Esophagus (tissue), 2 donors: ENCODE results near the gene DSCAM. TPM values are rescaled to one million over a fixed set of nuclear protein-coding genes. Genes with fewer than 3 reads are reported as not detected.

Experiments
- H3K27ac ChIP-seq, 2 donors: one replicate each; pipeline ENCODE4 v1.5.1; 2013; ENCODE audit warnings: low read depth in 2 of 2, mild to moderate bottlenecking in 2 of 2, inconsistent platforms in 1 of 2, low read length in 1 of 2, moderate library complexity in 1 of 2
- H3K27me3 ChIP-seq, 2 donors: one replicate each; pipeline ENCODE4 v1.6.1; 2013; ENCODE audit warnings: low read length in 2 of 2, control low read depth in 1 of 2, mild to moderate bottlenecking in 1 of 2; ENCODE audit not compliant: insufficient read depth in 2 of 2, control insufficient read depth in 1 of 2
- H3K36me3 ChIP-seq, 2 donors: one replicate each; pipeline ENCODE4 v1.6.1; 2013; ENCODE audit warnings: low read length in 1 of 2; ENCODE audit not compliant: control insufficient read depth in 2 of 2, insufficient read depth in 2 of 2
- H3K4me1 ChIP-seq, 2 donors: one replicate each; pipeline ENCODE4 v1.6.1; 2013; ENCODE audit warnings: low read length in 1 of 2; ENCODE audit not compliant: control insufficient read depth in 2 of 2, insufficient read depth in 2 of 2
- H3K4me3 ChIP-seq, 2 donors: one replicate each; pipeline ENCODE4 v1.5.1; 2013; ENCODE audit warnings: low read length in 2 of 2, mild to moderate bottlenecking in 2 of 2, low read depth in 1 of 2, moderate library complexity in 1 of 2
- H3K9me3 ChIP-seq, 2 donors: one replicate each; pipeline ENCODE4 v1.6.1; 2013; ENCODE audit warnings: mild to moderate bottlenecking in 2 of 2, low read depth in 1 of 2, low read length in 1 of 2, moderate library complexity in 1 of 2; ENCODE audit not compliant: control insufficient read depth in 2 of 2, insufficient read depth in 1 of 2
- WGBS, 2 donors: extraction: QIAGEN DNeasy Blood & Tissue Kit; methylation state at CpG; one replicate each; pipeline ENCODE4 v1.1.7; 2013; 5-methylcytosine and 5-hydroxymethylcytosine counted together
- polyA plus RNA-seq, 2 donors: library from polyadenylated mRNA; stranded (reverse); fragments of 200-250 nt; gene quantifications; one replicate each; pipeline ENCODE4 v1.2.3, GENCODE V29; 2013
- donor health status: healthy with polysubstance abuse.
- donor health status: Bipolar disorder and iron deficiency.

DSCAM gene
- polyA plus RNA-seq, 2 donors: under 0.01 TPM; not detected in 1

DNA sequence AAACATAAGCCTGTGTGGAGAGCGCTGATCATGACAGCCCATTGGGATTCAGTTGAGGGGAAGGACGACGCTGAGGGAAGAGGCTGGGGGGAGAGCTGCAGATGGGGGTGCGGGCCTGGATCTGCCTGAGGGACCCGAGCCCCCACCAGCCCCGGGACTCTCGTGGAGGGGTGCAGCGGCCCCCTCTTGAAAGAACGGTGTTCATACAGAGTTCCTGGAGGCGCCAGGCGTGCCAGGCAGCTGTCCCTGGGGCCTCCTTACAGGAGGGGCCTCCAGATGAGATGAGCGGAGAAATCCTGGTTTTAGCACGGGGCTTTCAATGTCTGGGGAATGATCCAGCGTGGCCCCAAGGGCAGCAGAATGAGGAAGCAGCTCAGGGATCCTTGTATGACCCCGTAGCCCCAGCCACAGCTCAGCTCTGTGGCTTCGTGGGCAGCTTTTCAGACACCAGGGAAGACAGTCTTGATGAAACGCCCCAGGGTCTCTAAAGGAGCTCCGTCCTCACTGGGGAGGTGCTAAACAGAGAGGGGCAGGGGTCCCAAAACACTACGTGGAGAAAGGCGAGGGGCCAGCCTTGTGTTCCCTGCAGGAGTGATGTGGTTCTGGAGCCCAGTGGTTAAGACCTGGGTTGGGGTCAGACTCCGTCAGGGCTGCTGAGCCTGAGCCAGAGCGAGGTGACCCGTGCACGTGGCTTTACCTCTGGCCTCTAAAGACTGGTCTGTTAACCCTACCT, 7.2 kb upstream of the DSCAM start:
- 65 to 67% methylated on average over 24 of the region's 24 CpGs for WGBS, 2 donors
- H3K9me3 ChIP-seq: no peaks in the 10 kb centered on the region
- H3K27ac ChIP-seq: no peak overlapping the region
- no peaks in the 10 kb centered on the region for H3K4me1 ChIP-seq
- no peaks in the 10 kb centered on the region for H3K36me3 ChIP-seq
- H3K27me3 ChIP-seq: peaks cover 0 to 3% of the 10 kb centered on the region in 2 donors
- no peak overlapping the region for H3K4me3 ChIP-seq

DNA sequence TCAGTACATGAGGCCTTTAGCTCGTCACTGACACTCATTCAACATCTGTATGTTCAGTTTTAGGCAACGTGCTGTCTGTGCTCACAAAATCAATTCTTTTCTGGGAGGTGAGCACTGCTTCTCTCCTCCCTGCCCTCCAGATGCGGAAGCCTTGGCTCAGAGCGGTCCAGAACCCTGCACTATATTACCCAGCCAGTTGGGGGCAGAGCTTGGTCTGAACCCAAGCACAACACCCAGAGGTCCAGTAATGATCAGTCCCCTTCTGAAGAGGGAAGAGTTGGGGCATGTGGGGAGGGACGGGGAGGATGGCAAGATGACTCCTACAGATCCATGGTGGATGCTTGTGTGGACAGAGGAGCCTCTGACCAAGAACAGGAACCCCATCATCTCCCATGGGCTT, 5.6 kb upstream of the DSCAM start:
- H3K27ac ChIP-seq: no peak overlapping the region
- H3K36me3 ChIP-seq: no peaks in the 10 kb centered on the region
- no peaks in the 10 kb centered on the region for H3K4me1 ChIP-seq
- WGBS, 2 donors: 76 to 77% methylated on average over 5 of the region's 5 CpGs
- H3K27me3 ChIP-seq: peaks cover 0 to 7% of the 10 kb centered on the region in 2 donors
- no peaks in the 10 kb centered on the region for H3K9me3 ChIP-seq
- no peak overlapping the region for H3K4me3 ChIP-seq

DNA sequence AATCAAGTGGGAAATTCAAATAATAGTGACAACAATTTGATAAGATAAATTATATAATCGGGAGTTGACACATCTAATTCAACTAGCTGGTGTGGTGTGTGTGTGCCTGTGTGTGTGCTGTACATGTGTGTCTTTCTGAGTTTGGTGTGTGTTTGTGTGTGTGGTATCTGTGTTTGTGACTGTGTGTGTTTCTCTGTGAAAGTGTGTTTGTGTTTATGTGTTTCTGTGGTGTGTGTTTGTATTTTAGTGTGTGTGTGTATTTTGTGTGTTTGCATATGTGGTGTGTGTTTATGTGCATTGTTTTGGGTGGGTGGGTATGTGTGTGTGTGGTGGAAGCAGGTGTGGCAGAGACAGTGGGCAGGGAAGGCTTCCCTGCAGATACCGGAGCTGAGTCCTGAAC, 4.8 kb upstream of the DSCAM start:
- no peaks in the 10 kb centered on the region for H3K9me3 ChIP-seq
- WGBS, 2 donors: 69 to 80% methylated on average over 2 of the region's 2 CpGs
- H3K4me3 ChIP-seq: no peak overlapping the region
- H3K36me3 ChIP-seq: no peaks in the 10 kb centered on the region
- peaks cover 3 to 7% of the 10 kb centered on the region in 2 donors for H3K27me3 ChIP-seq
- peaks cover under 1 to 3% of the 10 kb centered on the region in 2 donors for H3K4me1 ChIP-seq
- no peak overlapping the region for H3K27ac ChIP-seq

DNA sequence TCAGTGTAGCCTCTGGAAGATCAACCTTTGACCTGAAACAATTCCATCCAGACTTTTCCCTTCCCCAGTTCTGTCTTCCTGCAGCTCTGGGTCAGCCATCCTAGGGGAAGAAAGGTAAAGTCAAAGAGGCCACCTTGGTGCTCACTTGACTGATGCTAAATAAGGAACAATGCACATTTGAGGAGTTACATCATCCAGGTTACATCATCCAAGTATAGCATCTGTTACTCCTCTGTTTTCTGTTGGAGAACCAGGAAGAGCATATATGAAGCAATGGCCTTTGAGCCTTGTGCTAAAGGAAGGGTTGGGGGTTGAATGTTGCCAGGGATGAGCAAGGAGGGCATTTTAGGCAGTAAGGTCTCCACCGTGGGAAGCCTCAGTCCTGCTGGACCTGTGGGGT, 3.1 kb upstream of the DSCAM start:
- Histone ChIP-seq H3K9me3 (no peaks in the 10 kb centered on the region), H3K4me3 (no peak overlapping the region), H3K27me3 (peaks cover 3 to 7% of the 10 kb centered on the region in 2 donors), H3K27ac (no peak overlapping the region), H3K36me3 (no peaks in the 10 kb centered on the region), H3K4me1 (peaks cover 4% of the 10 kb centered on the region in 2 donors)
- 76 to 89% methylated on average over 1 of the region's 1 CpG for WGBS, 2 donors

DNA sequence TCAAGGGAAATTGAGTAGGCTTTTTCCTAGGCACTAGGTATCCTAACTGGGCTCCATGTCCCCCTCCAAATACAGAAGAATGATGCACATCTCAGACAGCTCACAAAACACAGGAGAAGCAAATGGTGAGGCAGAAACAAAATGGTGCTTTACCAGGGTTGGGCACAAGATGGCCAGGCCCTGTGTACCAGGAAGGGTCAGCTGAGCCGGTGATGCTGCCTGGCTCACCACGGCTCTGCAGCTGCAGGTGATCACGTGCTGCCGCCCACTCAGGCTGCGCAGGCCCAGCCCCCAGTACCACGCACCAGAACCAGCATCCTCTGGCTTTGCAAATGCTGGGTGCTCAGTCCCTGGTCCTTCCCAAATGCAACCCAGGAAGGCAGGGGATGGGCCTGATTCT, 993 bp upstream of the DSCAM start:
- Histone ChIP-seq H3K27ac (no peak overlapping the region), H3K36me3 (no peaks in the 10 kb centered on the region), H3K27me3 (peaks cover 3 to 7% of the 10 kb centered on the region in 2 donors), H3K4me1 (peaks cover 4% of the 10 kb centered on the region in 2 donors), H3K9me3 (no peaks in the 10 kb centered on the region), H3K4me3 (no peak overlapping the region)
- 85 to 87% methylated on average over 6 of the region's 6 CpGs for WGBS, 2 donors

DNA sequence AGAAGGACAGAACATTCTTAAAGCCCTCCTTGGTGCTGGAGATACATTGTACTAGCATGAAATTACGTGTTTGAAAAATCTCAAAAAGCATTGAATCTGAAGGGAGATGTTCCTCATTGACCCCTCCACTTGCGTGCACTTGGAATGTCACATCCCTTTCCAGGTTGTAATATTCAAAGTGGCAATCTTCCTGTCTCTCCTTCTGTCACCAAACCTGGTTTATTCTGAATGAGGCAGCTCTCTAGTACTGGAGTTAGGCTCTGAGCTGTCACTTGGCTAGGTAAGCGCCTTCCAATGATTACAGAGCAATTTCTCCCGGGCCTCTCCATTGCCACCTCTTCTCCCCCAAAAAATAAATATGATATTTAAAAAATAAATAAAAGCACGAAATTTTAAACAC, 855 bp downstream of the DSCAM start:
- H3K4me3 ChIP-seq: peak overlapping the region in 1 of 2 donors; percentile 39
- WGBS, 2 donors: 32 to 38% methylated on average over 5 of the region's 5 CpGs
- H3K27me3 ChIP-seq: peaks cover 3 to 7% of the 10 kb centered on the region in 2 donors
- peaks cover 4 to 9% of the 10 kb centered on the region in 2 donors for H3K4me1 ChIP-seq
- no peak overlapping the region for H3K27ac ChIP-seq
- H3K9me3 ChIP-seq: no peaks in the 10 kb centered on the region
- no peaks in the 10 kb centered on the region for H3K36me3 ChIP-seq

DNA sequence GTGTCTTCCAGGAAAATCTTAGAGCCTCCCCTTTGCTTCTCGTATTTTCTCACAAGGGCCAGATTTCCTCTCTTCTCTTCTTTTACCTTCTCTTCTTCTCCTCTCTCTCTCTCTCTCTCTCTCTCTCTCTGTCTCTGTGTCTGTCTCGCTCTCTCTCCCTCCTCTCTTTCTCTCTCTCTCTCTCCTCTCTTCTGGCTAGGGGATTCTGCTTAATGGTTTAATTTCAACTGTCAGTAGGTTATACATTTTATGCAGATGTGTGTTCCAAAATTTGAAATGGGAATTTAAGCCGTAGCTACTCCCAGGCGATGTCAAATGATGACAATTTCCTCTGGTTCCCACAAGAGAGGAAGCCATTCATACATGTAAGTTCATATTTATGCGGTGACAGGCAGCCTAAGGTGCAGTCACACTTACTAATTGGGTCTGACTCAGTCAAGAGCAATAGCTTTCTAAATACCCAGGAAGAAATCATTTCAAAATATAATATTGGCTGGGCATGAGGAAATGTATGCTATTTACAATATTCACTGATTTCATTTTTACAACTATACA, 1.4 kb downstream of the DSCAM start:
- H3K27ac ChIP-seq: no peak overlapping the region
- H3K27me3 ChIP-seq: peaks cover 3 to 4% of the 10 kb centered on the region in 2 donors

DNA sequence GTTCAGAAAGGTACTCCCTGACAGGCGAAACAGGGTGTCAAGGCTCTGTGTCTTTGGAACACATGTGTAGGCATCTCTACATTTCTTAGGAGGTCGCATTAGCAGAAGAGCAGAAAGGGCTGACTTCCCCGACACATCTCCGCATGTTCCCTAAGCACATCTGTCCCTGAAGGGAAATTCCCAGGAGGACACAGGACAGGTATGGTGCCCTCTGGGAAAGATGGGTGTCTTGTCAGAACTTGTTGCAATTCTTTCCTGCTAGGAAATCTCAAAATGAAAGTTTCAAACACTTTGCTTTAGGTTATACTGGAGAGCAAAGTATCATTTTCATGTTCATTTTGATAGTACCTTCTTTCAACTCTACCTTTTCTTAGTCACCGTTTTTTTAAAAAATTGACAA, 2.0 kb downstream of the DSCAM start:
- Histone ChIP-seq H3K4me3 (no peak overlapping the region), H3K4me1 (peaks cover 4 to 9% of the 10 kb centered on the region in 2 donors), H3K27me3 (peaks cover 3 to 4% of the 10 kb centered on the region in 2 donors), H3K27ac (no peak overlapping the region), H3K9me3 (no peaks in the 10 kb centered on the region), H3K36me3 (no peaks in the 10 kb centered on the region)
- 56 to 65% methylated on average over 5 of the region's 5 CpGs for WGBS, 2 donors

More for the DNA sequence above, 1.4 kb downstream of the DSCAM start:
- H3K9me3 ChIP-seq: no peaks in the 10 kb centered on the region
- no peak overlapping the region for H3K4me3 ChIP-seq
- H3K4me1 ChIP-seq: peaks cover 4 to 9% of the 10 kb centered on the region in 2 donors
- no peaks in the 10 kb centered on the region for H3K36me3 ChIP-seq
- WGBS, 2 donors: 58 to 60% methylated on average over 5 of the region's 5 CpGs

DNA sequence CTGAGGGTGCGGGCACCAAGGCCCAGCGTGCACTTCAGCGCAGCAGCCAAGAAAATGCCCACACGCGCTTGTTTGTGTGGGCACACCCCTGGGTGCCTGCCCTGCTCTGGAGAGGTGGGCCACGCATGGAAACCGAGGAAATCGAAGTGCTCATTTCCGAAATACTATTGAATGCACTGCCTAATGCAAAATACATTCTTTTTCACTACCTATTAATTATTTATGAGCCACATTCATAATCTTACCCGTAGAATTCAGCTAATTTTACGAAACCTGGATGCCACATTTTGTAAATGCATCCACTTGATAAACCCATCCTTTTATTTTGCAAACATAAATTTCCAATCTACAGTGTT, 4.8 kb downstream of the DSCAM start:
- WGBS, 2 donors: 46 to 48% methylated on average over 11 of the region's 11 CpGs
- peaks cover 0 to 3% of the 10 kb centered on the region in 2 donors for H3K27me3 ChIP-seq
- no peak overlapping the region for H3K4me3 ChIP-seq
- no peak overlapping the region for H3K27ac ChIP-seq
- no peaks in the 10 kb centered on the region for H3K9me3 ChIP-seq
- peaks cover 4 to 9% of the 10 kb centered on the region in 2 donors for H3K4me1 ChIP-seq
- H3K36me3 ChIP-seq: no peaks in the 10 kb centered on the region
